ENCODE data around the gene CREG2.
"Not testable (repeated sequence)": the region's sequence is repeated elsewhere in the genome, so short reads cannot be mapped to it uniquely, and the experiment has no call there.

Gene CREG2

DNA sequence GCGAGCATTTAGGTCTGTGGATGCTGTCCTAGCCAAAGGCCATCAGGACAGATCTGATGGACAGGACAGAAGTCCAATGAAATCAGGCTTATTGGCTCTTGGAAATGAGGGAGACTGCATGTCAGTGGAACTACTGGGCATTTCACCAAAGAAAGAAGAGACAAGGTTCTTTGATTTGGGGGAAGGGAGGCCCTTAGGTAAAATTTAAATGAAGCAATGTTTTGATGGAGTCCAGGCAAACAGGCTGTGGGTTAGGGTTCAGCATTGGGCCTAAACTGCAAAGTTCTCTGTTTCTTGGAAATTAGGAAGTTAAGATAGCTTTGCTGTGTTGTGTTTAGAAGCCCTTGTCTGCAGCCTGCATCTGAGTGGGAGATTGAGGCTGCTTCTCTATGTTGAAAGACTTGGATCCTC, 47.2 kb downstream of the CREG2 start:
- DNase-seq, result no peak

DNA sequence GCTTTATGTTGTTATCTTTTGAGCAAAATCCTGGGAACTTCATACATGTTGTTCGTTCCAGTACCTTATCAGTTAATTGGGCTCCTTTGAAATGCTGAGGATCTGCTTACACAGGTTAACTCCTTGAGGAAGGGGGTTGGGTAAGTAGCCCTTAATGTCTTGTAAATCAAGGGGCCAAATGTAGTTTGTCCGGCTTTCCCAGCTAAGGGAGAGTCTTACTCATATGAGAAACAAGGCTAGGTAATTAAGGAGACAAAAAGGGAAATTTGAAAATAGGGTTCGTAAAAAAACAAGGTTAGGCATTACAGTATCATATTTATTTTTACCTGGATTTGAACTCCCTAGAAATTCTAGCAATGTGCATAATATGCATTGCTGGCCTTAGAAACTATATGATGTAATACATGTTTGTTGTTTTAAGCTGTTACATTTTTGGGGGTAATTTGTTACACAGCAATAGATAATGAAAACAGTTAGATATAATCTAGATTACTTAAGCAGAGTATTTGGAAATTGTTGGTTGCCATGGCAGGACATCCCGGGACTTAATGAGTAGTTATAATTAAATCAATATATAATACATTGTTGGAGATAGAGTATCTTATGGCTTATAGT, 47.9 kb downstream of the CREG2 start:
- no peak for DNase-seq

DNA sequence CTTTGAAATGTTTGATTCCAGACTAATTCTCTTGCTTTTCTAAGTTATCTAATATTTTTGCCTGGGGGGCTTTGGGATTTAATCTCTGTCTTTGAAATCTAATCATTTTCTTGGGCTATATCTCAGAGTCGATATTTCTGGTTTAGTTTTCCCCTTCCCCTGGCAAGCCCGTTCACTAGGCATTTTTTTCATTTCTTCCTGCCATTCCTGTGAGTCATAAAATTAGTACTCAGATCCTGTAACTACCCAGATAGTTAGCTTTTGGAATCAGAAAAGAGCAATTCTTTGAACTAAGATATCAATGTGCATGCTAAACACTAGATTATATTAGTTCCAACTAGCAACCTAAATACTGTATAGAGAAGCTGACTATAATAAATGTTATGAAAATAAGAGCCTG, 49.4 kb downstream of the CREG2 start:
- no peak for DNase-seq

DNA sequence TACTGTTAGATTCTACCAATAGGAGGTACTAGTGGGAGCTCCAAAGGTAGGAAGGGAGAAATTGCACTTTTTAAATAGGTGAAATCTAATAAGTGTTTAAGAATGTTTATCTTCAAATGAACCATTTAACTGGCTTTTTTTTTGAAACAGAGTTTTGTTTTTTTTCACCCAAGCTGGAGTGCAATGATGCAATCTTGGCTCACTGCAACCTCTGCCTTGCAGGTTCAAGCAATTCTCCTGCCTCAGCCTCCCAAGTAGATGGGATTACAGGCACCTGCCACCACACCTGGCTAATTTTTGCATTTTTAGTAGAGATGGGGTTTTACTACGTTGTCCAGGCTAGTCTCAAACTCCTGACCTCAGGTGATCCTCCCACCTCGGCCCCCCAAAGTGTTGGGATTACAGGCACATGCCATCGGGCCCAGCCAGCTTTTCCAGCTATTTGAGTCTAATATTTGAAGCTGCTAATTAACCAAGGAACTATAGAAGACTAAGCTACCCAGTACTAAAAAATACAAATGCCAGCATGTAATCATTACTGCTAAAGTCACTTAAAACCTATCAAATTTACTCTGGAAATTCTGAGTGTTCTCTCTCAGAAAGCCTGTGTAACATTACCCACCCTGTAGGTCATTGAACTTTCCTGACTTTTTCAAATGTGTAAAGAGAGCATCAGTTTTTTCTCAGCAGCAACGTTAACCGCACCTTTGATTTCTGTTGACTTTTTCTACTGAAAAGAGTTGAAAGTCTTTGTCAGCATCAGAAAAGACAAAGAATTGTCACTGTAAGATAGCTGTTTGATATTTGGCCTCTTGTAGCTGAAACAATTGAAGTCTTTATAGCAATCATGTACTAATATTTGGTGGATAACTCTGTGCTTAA, 54.2 kb downstream of the CREG2 start:
- no peak for DNase-seq

DNA sequence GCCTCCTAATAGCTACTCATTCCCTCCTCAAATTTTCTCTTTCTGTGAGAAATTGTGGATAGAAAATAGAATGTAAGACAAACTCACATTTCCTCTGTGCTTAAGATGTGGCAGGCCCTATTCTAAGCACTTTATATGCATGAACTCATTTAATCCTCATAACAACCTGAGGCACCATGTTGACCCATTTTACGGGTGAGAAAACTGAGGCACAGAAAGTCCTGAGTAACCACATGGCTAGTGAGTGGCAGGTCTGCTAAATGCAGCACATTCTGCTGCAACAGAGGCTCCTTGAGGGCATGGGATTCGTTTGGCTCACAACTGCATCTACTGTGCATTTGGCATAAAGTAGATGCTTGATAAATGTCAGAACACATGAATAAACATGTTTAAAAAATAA, 56.1 kb downstream of the CREG2 start:
- no peak for DNase-seq

DNA sequence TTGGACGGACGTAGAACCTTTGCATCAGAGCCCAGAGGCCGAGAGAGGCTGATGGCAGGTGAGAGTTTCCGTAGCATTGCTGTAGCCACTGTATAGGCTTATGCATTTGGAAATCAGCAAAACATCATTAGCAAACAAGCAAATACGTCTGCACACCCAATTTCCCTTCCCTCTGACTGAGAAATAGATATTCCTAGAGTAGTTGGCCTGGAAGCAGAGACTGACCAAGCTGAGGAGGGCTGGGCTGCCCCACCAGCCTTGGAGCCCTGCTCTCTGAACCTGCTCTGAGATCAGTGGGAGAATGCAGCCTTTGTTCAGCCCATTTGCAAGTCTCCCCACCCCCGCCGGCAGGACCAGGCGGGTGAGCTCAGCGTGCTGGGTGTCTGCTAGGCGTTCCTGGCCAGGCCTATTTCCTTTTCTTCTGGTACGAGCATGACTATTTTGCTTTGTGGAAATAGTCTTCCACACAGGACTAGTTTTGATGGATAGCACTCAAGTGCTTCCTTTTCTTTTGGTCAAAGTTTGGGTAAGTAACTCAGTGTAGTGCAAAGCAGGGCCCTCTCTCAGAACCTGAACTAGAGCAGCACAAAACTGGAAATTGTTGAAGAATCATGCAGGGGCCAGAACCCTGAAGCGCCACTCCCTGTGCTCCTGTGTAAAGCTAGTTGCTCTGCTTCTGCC, 56.9 kb downstream of the CREG2 start:
- DNase-seq, result peak; percentile 78

DNA sequence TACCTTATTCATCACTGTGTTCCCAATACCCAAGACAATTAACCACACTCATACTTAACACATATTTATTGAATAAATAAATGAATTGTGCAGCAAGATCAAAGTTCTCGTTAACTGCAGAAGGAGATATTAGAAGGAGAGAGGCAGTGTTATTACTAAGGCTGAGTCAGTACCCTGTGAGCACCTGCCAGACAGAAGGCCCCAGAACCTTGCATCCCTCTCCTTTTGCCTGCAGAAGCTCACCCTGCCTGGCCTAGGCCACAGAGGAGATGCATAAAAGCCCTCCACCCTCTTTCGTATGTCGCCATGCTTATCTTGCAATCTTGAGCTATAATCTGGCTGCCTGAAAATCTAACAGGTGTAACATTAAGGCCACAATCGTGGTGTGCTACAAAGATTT, 58.3 kb downstream of the CREG2 start:
- peak; percentile 75 for DNase-seq

DNA sequence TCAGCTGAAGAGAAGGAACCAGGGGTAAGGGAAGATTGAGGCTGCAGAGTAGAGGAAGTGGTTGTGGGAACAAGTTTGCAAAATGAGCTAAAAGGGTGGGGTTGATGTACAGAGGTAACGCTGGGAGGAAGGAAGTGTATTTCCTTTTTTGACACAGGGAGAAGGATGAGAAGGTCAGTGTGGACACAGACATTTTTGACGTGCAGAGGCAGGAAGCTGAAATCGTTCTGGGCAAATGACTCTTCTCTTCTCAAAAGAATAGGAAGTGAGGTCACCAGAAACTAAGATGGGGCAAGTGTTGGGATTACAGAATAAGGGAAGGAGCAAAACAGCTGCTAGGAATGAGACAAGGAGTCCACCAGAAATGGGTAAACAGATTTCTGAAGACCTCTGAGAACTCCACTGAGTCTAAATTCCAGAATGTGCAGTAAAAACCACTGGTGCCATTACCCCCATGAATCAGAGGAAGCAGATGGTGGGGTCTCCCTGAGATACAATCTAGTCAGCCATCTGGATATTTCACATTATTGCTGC, 58.8 kb downstream of the CREG2 start:
- DNase-seq, result no peak

DNA sequence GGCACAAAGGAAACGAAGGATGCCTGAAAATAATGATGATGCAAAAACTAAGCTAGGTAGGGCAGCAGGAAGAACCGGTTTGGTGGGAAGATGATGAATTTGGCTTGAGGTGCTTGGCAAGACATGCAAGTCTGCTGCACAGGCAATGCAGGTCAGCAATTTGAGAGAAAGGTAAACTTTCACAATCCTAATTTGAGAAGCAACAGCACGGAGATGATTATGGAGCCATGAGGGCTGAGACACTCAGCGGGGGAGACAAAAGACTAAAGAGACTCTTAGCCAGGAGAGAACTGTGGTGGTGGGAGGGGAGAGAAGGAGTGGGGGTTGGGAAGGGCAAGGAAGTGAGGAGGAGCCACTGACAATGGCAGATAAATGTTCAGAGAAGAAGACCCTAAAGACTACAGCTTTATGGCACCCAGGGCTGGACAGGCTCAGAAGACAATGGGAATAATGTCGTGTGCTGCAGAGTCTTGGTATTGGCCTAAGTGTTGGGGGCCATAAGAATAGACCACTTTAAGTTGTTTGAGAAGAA, 59.4 kb downstream of the CREG2 start:
- no peak for DNase-seq

DNA sequence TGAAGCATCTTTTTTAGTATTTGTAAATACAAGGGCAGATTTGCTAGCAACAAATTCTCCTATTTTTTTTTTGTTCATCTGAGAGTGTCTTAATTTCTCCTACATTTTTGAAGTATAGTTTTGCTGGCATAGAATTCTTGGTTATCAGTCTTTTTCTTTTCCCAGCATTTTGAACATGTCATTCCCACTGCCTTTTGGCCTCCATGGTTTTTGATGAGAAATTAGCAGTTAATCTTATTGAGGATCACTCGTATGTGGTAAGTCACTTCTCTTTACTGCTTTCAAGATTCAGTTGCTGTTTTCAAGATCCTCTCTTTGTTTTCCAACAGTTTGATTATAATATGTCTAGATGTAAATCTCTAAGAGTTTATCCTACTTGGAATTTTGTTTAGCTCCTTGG, 61.9 kb downstream of the CREG2 start:
- no peak for DNase-seq

DNA sequence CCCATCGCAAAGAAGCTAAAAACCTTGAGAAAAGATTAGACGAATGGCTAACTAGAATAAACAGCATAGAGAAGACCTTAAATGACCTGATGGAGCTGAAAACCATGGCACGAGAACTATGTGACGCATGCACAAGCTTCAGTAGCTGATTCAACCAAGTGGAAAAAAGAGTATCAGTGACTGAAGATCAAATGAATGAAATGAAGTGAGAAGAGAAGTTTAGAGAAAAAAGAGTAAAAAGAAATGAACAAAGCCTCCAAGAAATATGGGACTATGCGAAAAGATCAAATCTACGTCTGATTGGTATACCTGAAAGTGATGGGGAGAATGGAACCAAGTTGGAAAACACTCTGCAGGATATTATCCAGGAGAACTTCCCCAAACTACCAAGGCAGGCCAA, 70.7 kb downstream of the CREG2 start:
- not testable (repeated sequence) for DNase-seq

DNA sequence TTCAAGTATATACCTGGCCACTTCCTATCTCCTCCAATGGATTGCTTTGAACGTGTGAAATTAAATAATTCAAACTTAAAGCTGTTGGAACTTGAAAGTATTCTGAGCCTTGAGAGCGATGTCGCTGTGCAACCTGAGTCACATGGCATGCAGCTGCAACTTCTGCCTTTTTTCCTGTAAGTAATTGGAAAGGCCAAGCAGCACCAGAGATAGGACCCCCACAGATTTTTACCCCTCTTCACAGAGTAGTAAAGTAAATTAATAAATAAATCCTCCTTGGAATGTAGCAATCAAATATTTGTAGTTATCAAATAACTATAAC, 75.6 kb downstream of the CREG2 start:
- DNase-seq, result no peak

DNA sequence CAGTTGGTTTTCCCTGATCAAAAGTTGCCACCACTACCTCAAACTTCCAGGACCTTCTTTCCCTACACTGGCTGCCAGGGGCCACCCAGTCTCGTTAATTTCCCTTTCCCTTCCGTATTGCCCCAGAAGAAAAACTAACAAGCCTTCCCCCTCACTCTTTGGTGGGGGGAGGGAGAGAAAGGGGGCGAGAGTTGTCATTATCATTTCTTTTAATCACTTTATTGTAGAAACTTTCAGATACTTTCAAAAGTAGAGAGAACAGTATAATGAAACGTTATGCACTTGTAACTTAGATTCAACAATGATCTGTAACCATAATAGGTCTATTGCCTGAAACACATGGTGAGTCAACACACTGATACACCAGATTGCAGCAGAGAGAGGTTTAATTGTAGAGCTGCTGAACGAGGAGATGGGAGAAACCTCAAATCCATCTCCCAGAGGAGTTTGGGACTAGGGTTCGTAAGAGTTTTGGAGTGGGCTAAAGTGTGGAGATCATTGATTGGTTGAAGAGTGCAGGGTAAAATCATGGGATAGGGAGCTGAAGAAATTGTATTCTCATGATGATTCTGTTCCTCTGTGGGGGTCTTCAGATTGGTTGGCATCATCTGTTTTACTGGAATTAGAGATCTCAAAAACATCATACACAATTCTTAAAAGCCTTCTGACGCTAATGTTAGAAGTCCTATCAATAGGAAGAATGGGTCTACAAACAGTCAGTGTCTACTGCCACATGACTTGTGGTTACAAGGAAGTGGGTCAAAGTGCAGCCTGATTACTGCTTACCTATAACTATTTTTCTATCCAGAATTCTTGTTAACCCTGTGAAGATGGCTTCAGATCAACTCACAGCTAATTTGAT, 76.2 kb downstream of the CREG2 start:
- DNase-seq, result no peak

DNA sequence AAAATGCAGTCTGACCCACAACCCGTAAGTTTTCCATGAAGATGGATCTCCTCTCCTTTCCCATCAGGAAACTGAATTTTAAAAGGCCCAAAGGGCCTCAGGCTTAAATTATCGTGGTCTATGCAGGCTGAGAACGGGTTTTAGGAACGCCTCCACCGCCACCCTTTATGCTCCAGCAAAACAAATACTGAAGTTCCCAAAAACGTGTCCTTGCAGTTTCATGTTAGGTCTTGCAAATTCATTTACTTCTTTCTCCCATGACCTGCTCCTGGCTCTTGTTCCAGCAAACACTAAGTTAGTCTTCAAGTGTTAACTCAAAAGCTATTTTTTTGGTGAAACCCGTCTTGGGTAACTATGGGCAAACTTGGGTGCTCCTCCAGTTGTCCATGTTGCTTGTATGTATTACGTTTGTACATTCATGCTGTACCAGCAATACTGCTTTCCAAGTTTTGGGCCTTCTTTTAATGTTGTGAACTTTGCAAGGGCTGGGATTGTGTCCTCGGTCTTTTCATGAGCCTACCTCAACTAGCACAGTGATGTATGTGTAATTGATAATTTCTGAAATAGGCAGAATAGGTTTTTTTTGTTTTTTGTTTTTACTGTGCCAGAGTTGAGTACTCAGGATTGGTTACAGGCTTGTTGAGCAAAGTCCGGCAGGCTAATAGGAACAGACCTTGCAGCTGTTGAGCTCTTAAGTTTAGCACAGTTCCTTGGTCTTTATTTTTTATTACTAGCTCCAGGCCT, 77.0 kb downstream of the CREG2 start:
- DNase-seq, result no peak

DNA sequence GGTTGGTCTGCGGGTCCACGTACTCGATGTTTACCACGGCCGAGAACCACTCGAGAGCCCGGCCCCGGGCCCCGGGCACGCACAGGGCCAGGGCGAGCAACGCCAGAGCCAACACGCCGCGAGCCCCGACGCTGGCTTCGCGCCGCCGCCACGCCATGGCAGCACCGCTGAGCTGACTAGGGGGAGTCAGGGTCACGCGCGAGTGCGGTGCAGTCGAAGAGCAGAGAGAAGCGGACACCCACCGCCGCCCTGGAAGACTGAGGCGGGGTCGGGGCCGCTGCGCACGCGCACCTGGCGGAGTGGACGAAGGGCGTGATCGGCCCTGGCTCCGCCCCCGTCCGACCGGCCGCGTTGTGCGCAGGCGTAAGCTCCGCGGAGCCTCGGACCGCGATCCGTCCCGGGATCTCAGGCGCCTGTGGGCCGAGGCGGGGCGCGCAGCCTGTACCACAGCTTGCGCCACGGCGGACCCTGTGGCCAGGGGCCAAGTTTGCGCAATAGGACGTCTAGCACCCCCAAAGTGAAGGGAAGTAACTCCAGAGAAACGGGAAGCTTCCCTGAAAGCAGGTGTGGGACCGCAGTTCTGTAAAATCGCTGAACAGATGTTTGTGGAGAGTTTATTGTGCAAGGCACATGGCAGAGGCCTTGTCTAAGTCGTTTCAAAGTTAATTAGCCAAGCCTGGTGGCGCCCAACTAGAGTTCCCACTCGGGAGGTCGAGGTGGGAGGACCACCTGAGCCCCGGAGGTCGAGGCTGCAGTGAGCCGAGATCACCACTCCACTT, 78.7 kb downstream of the CREG2 start, which contains the start of gene RNF149:
Gene RNF149, minus strand, starts transcription at position 270 of the 779 bp plus-strand sequence. Its CDS starts 113 bp downstream, at position 157.
- DNase-seq, result peak; percentile 97

DNA sequence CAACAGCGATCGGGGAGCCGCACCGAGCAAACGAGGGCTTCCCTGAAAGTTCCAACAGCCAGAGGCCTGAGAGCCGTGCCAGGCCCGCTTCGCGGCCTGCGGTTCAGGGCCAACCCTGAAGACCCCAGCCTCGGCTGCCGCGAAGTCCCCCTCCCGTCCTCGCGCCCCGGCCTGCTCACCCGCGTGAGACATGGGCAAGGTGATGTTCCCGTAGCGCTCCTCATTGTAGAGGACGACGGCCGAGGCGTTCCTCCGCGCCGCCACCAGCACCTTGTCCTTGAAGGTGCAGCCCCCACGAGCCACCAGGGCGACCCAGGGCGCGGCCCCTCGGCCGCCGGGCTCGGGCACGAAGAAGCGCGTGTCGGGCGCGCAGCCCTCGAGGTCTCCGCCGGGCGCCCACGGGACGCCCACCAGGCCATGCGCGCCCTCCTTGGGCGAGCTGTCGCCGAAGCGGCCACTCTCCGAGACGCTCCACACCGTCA, 79.3 kb downstream of the CREG2 start:
- DNase-seq, result peak; percentile 79

DNA sequence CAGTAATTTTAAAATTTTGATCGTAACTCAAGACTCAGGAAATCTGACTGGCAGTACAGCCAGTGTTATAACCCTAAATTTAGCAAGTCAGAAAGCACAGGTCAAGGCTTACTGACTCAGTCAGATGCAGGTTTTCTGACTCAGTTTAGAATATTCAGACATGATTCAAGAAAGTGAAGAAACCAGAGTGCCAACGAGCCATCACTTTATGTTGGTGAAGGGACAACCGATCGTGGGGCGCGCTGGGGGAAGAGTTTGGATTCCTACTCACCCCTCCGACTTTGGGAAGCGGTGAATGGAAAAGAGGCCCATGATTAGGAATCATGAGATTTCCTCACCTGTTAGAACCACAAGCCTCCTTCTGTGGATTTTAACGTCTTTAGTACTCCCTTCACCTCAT, 79.8 kb downstream of the CREG2 start:
- DNase-seq, result peak; percentile 69

DNA sequence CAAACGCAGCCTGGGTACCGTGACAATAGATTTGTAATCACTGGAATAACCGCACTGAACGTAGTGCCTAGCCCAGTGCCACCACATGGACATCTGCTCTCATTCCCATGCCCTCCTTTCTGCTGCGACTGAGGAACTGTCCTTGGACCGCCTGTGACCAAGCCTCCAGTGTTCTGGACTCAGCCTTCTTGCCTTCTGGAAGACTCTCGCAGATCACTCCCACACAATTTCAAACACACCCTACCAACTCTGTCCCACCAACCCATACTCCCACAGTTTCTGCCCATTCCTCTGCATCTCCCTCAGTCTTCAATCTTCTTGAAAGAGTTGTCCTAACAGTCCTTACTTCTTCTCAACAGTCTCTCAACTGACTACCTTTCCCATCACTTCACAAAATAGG, 80.9 kb downstream of the CREG2 start:
- peak; percentile 71 for DNase-seq

DNA sequence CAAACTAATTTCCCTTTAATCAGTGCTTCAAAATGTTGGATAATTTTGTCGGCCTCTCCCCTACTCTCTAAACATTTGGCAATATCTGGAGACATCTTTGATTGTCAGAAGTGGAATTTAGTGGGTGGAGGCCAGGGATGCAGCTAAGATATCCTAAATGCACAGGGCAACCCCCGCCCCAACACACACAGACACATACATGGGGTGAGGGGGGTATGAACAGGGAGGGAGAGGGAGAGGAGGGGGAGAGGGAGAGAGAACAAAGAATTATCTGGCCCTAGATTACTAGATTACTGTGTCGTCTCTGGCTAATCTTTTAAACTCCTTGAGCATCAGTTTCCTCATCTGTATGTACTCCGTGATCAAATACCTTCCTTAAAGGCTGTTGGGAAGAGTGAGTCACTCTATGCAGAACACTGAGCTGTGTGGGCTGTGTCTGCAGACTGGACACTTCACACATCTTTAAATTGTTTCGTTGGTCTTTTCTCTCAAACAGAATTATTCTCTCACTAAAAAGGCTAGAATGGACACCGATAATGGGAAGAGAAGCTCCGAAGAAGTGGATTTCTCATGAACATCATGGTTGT, 81.7 kb downstream of the CREG2 start:
- no peak for DNase-seq

DNA sequence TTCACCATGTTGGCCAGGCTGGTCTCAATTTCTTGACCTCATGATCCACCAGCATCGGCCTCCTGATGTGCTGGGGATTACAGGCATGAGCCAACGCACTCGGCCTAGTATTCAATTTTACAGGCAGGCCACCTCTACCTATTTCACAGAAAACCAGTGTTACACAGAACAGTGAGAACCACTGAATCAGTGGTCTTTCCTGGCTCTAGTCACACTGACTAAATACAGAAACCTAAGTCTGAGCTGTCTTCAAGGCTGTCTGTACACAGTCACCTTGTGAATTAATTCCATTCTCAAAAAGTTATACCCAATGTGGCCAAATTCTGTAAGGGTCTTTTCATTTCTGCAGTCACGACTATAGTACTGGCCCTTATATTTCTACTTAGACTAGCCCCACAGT, 82.3 kb downstream of the CREG2 start:
- no peak for DNase-seq

Measured in activated effector memory CD4-positive, alpha-beta T cell treated with anti-CD3 and anti-CD28 coated beads, Interleukin-2, amount 50 U/mL, for 16 hours (primary cell).